Smooth muscle cell (in vitro differentiated cells): ENCODE data around the gene FAH. TPM values are rescaled to one million over a fixed set of nuclear protein-coding genes. Genes with fewer than 3 reads are reported as not detected.

Experiments used
- DNase-seq: peaks from one replicate; lab custom pipeline; 2025; ENCODE audit not compliant: unreplicated experiment; lab: John Stamatoyannopoulos, UW
- H2AFZ ChIP-seq: fragments of 200-600 bp; sonication (generic); 2 replicates; pipeline ENCODE4 v1.6.0; 2016; ENCODE audit warnings: antibody characterized with exemption, low read depth, mild to moderate bottlenecking
- H3F3A ChIP-seq: fragments of 200-600 bp; sonication (generic); 2 replicates; pipeline ENCODE4 v1.6.0; 2017; ENCODE audit warnings: antibody characterized with exemption, low read depth
- H3K27ac ChIP-seq: fragments of 200-600 bp; sonication (generic); 2 replicates; pipeline ENCODE4 v1.5.1; 2016; ENCODE audit warnings: low read depth, mild to moderate bottlenecking
- H3K27me3 ChIP-seq: fragments of 200-600 bp; sonication (generic); 2 replicates; pipeline ENCODE4 v1.6.1; 2016; ENCODE audit warnings: low read depth, mild to moderate bottlenecking
- H3K36me3 ChIP-seq: fragments of 200-600 bp; sonication (generic); 2 replicates; pipeline ENCODE4 v1.5.1; 2016; ENCODE audit warnings: low read depth
- H3K4me1 ChIP-seq: fragments of 200-600 bp; sonication (generic); 2 replicates; pipeline ENCODE4 v1.5.1; 2016; ENCODE audit warnings: low read depth
- H3K4me2 ChIP-seq: fragments of 200-600 bp; sonication (generic); 2 replicates; pipeline ENCODE4 v1.6.0; 2016; ENCODE audit warnings: mild to moderate bottlenecking
- H3K4me3 ChIP-seq: fragments of 200-600 bp; sonication (generic); 2 replicates; pipeline ENCODE4 v1.5.1; 2016; ENCODE audit warnings: mild to moderate bottlenecking
- H3K79me2 ChIP-seq: fragments of 200-600 bp; sonication (generic); 2 replicates; pipeline ENCODE4 v1.6.0; 2016; ENCODE audit warnings: low read depth, mild to moderate bottlenecking
- H3K9ac ChIP-seq: fragments of 200-600 bp; sonication (generic); 2 replicates; pipeline ENCODE4 v1.6.0; 2016; ENCODE audit warnings: low read depth
- H3K9me3 ChIP-seq: fragments of 200-600 bp; sonication (generic); replicated peaks from 2 replicates; pipeline ENCODE4 v1.5.1; 2016; ENCODE audit warnings: low read depth
- H4K20me1 ChIP-seq: fragments of 200-600 bp; sonication (generic); 2 replicates; pipeline ENCODE4 v1.6.0; 2016; ENCODE audit warnings: low read depth
- WGBS: methylation state at CpG from one replicate; pipeline ENCODE4 v1.1.7; 2016; ENCODE audit warnings: low lambda C conversion rate; 5-methylcytosine and 5-hydroxymethylcytosine counted together
- polyA plus RNA-seq: library from polyadenylated mRNA; unstranded; fragments of >200 nt; fragmentation: Nextera tagmentation; extraction: Ambion mirVana; gene quantifications from 2 replicates; pipeline ENCODE4 v1.2.1, GENCODE V29; 2016
- total RNA-seq: library from RNA; depleted of rRNA; stranded (reverse); fragments of >200 nt; gene quantifications from 2 replicates; pipeline ENCODE4 v1.2.3, GENCODE V29; 2014
- TF ChIP-seq, protein P1 (sequence below): fragments of 200-600 bp; sonication (generic); IDR thresholded peaks from 2 replicates; pipeline ENCODE4 v1.5.1; 2017; ENCODE audit warnings: borderline replicate concordance, mild to moderate bottlenecking, antibody characterized with exemption; ENCODE audit not compliant: insufficient read depth, poor library complexity, severe bottlenecking

The FAH gene
- total and polyA plus RNA-seq, 2 experiments from 2014 or later: 18.3 to 36.7 TPM

DNA sequence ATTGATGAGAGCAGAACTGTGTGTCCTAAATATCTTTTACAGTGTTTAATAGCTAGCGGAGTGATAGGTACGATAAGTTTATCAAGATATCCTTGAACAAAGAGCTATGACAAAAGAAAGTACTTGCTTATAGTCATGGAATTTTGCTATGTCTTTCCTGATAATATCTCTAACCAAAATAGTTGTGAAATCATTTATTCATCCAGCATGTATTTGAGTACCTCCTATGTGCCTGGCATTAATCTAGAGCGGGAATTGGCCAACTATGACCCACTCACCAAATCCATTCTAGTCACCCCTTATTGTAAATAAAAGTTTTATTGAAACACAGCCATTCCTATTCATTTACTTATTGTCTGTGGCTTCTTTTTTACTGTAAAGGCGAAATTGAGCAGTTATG is 46.7 kb upstream of the FAH start:
- DNase-seq: no peak
- no peak overlapping the region for H2AFZ ChIP-seq
- peaks cover 45% of the 10 kb centered on the region for H3K79me2 ChIP-seq

DNA sequence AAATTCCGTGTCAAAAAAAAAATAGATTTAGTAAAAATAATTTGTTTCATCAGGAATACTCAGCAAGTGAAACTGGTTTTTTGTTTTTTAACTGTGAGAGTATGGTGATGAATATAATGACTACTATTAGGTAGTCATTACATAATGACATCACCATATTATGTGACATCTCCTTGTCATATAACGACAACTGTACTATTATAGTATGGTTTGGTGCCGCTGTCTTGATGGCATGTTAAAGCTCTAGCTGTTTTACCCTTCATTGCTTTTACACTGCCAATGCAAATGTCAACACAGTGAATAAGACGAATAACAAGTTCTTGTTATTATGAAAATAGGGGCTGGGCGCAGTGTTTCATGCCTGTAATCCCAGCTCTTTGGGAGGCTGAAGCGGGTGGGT is 45.6 kb upstream of the FAH start:
- Histone ChIP-seq H3F3A (no peaks in the 10 kb centered on the region), H3K9ac (no peak overlapping the region), H3K79me2 (peaks cover 52% of the 10 kb centered on the region), H4K20me1 (peaks cover 100% of the 10 kb centered on the region), H2AFZ (no peak overlapping the region), H3K27ac (no peak overlapping the region), H3K27me3 (no peaks in the 10 kb centered on the region), H3K4me3 (no peak overlapping the region), H3K36me3 (no peaks in the 10 kb centered on the region), H3K4me1 (no peaks in the 10 kb centered on the region), H3K4me2 (no peak overlapping the region), H3K9me3 (no peaks in the 10 kb centered on the region)
- DNase-seq: no peak
- TF ChIP-seq, protein P1, sequence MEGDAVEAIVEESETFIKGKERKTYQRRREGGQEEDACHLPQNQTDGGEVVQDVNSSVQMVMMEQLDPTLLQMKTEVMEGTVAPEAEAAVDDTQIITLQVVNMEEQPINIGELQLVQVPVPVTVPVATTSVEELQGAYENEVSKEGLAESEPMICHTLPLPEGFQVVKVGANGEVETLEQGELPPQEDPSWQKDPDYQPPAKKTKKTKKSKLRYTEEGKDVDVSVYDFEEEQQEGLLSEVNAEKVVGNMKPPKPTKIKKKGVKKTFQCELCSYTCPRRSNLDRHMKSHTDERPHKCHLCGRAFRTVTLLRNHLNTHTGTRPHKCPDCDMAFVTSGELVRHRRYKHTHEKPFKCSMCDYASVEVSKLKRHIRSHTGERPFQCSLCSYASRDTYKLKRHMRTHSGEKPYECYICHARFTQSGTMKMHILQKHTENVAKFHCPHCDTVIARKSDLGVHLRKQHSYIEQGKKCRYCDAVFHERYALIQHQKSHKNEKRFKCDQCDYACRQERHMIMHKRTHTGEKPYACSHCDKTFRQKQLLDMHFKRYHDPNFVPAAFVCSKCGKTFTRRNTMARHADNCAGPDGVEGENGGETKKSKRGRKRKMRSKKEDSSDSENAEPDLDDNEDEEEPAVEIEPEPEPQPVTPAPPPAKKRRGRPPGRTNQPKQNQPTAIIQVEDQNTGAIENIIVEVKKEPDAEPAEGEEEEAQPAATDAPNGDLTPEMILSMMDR: no peak
- 94% methylated on average over 6 of the region's 6 CpGs for WGBS

More for the DNA sequence above, 46.7 kb upstream of the FAH start:
- H4K20me1 ChIP-seq: peaks cover 97% of the 10 kb centered on the region
- no peaks in the 10 kb centered on the region for H3F3A ChIP-seq
- no peak overlapping the region for H3K4me3 ChIP-seq
- no peaks in the 10 kb centered on the region for H3K4me1 ChIP-seq
- H3K27me3 ChIP-seq: no peaks in the 10 kb centered on the region
- 93% methylated on average over 4 of the region's 4 CpGs for WGBS
- H3K27ac ChIP-seq: no peak overlapping the region
- H3K36me3 ChIP-seq: no peaks in the 10 kb centered on the region
- H3K9me3 ChIP-seq: no peaks in the 10 kb centered on the region
- peak overlapping the region; percentile 12 for H3K4me2 ChIP-seq
- TF ChIP-seq, protein P1: no peak
- no peak overlapping the region for H3K9ac ChIP-seq

DNA sequence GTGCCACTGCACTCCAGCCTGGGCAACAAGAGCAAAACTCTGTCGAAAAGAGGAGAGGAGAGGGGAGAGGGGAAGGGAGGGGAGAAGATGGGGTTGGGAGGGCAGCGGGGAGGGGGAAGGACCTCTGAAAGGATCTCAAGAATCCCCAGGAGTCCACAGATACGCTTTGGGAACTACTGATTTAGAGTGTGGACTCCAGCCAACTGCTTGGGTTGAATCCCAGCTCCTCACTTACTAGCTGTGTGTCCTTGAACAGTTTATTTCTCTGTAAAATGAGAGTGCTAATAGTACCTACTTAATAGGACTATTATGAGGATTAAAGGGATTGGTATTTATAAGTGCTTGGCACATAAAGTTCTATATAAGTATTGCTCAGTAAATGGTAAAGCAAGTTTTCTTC is 45.0 kb upstream of the FAH start:
- H2AFZ ChIP-seq: no peak overlapping the region
- no peaks in the 10 kb centered on the region for H3K4me1 ChIP-seq
- 44% methylated on average over 2 of the region's 3 CpGs for WGBS
- no peak overlapping the region for H3K9ac ChIP-seq
- no peak overlapping the region for H3K27ac ChIP-seq
- H3F3A ChIP-seq: no peaks in the 10 kb centered on the region
- peaks cover 100% of the 10 kb centered on the region for H4K20me1 ChIP-seq
- no peaks in the 10 kb centered on the region for H3K9me3 ChIP-seq
- H3K4me2 ChIP-seq: no peak overlapping the region
- no peaks in the 10 kb centered on the region for H3K36me3 ChIP-seq
- no peak overlapping the region for H3K4me3 ChIP-seq
- H3K27me3 ChIP-seq: no peaks in the 10 kb centered on the region
- H3K79me2 ChIP-seq: peaks cover 52% of the 10 kb centered on the region
- TF ChIP-seq, protein P1: no peak
- DNase-seq: no peak

DNA sequence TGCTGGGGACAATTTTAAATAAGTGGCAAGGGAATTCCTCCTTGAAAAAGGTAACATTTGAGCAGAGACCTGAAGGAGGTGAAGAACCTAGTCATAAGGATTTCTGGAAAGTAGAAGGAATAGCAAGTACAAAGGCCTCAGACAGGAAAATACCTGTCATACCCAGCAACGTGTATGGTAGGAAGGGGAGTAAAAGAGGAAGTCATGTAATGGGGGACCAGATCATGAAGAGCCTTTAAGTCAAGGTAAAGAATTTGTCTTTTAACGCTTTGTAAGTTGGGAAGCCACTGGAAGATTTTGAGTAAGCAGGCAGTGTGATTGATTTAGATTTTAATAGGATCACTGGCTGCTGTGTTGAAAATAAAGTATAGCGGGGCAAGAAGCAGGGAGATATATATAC is 43.4 kb upstream of the FAH start:
- Histone ChIP-seq H3K4me1 (no peaks in the 10 kb centered on the region), H3K79me2 (peaks cover 55% of the 10 kb centered on the region), H3K27me3 (no peaks in the 10 kb centered on the region), H2AFZ (no peak overlapping the region), H4K20me1 (peaks cover 100% of the 10 kb centered on the region), H3K27ac (no peak overlapping the region), H3F3A (no peaks in the 10 kb centered on the region), H3K9ac (no peak overlapping the region), H3K4me3 (no peak overlapping the region), H3K36me3 (no peaks in the 10 kb centered on the region), H3K4me2 (no peak overlapping the region), H3K9me3 (no peaks in the 10 kb centered on the region)
- DNase-seq: no peak
- 85% methylated on average over 3 of the region's 3 CpGs for WGBS
- TF ChIP-seq, protein P1: no peak
